Stimulated activated CD8-positive, alpha-beta memory T cell treated with anti-CD3 and anti-CD28 coated beads, Interleukin-2, amount 100 ng/mL, for 48 hours (primary cell): ENCODE data around the gene IGFL3.
"Not testable (repeated sequence)": the region's sequence is repeated elsewhere in the genome, so short reads cannot be mapped to it uniquely, and the experiment has no call there.

Experiments used
- DNase-seq, 2 donors: peaks; one replicate each; pipeline ENCODE4 v3.0.0-alpha.2; 2020; ENCODE audit warnings: low read depth in 2 of 2

The IGFL3 gene

GRCh38 chr19:46125447-46125846, 959 bp upstream of the IGFL3 start:
- no peak for DNase-seq

- no peak for DNase-seq
Observed at GRCh38 chr19:46118136-46118535, 6.4 kb downstream of the IGFL3 start.

- DNase-seq, result no peak
Observed at GRCh38 chr19:46116121-46116520, 8.4 kb downstream of the IGFL3 start.

- peak; percentile 33 to 46 for DNase-seq
Observed at GRCh38 chr19:46115396-46116106, 8.9 kb downstream of the IGFL3 start.

GRCh38 chr19:46113726-46114125, 10.8 kb downstream of the IGFL3 start:
- no peak for DNase-seq

GRCh38 chr19:46112527-46112926, 12.0 kb downstream of the IGFL3 start:
- no peak for DNase-seq

GRCh38 chr19:46111376-46111775, 13.1 kb downstream of the IGFL3 start:
- no peak for DNase-seq

- no peak for DNase-seq
Observed at GRCh38 chr19:46109876-46110275, 14.6 kb downstream of the IGFL3 start.

- DNase-seq, result no peak
Observed at GRCh38 chr19:46107371-46107770, 17.1 kb downstream of the IGFL3 start.

GRCh38 chr19:46102333-46102732, 22.2 kb downstream of the IGFL3 start:
- DNase-seq, result not testable (repeated sequence)

- DNase-seq, result no peak
Observed at GRCh38 chr19:46101293-46101692, 23.2 kb downstream of the IGFL3 start.

GRCh38 chr19:46100344-46100743, 24.1 kb downstream of the IGFL3 start:
- no peak for DNase-seq

- DNase-seq, result no peak
Observed at GRCh38 chr19:46090444-46090843, 34.0 kb downstream of the IGFL3 start.

GRCh38 chr19:46089432-46089831, 35.1 kb downstream of the IGFL3 start:
- DNase-seq, result no peak

GRCh38 chr19:46088101-46088500, 36.4 kb downstream of the IGFL3 start:
- DNase-seq, result no peak

GRCh38 chr19:46085888-46086287, 38.6 kb downstream of the IGFL3 start:
- DNase-seq, result no peak

- no peak for DNase-seq
Observed at GRCh38 chr19:46082728-46083050, 41.8 kb downstream of the IGFL3 start.

GRCh38 chr19:46081928-46082727, 42.4 kb downstream of the IGFL3 start:
- no peak for DNase-seq

GRCh38 chr19:46080561-46080960, 43.9 kb downstream of the IGFL3 start:
- no peak for DNase-seq

- DNase-seq, result no peak
Observed at GRCh38 chr19:46079576-46079975, 44.9 kb downstream of the IGFL3 start.

- peak in 1 of 2 donors; percentile 13 for DNase-seq
Observed at GRCh38 chr19:46078573-46079332, 45.7 kb downstream of the IGFL3 start.

- DNase-seq, result no peak
Observed at GRCh38 chr19:46077815-46078167, 46.7 kb downstream of the IGFL3 start.
